HUES6 (cell line): ENCODE results near the gene DYRK1A.
A peak's percentile ranks its signal among the peaks of the same experiment; 100 is the strongest.

Experiments used
- H3K27ac ChIP-seq: 2 replicates; pipeline ENCODE4 v1.7.0; 2013; ENCODE audit warnings: low read depth, mild to moderate bottlenecking, low read length, inconsistent platforms
- H3K27me3 ChIP-seq: 2 replicates; pipeline ENCODE4 v1.6.1; 2013; ENCODE audit warnings: low read length; ENCODE audit not compliant: control insufficient read depth, insufficient read depth
- H3K36me3 ChIP-seq: 2 replicates; pipeline ENCODE4 v1.6.1; 2013; ENCODE audit warnings: low read length; ENCODE audit not compliant: control insufficient read depth, insufficient read depth
- H3K4me1 ChIP-seq: 2 replicates; pipeline ENCODE4 v1.6.1; 2013; ENCODE audit warnings: low read length; ENCODE audit not compliant: control insufficient read depth, insufficient read depth
- H3K4me3 ChIP-seq: 2 replicates; pipeline ENCODE4 v1.5.1; 2013; ENCODE audit warnings: low read depth, low read length
- H3K9ac ChIP-seq: one replicate; pipeline ENCODE4 v1.6.1; 2013; ENCODE audit warnings: mild to moderate bottlenecking, low read length
- H3K9me3 ChIP-seq: 2 replicates; pipeline ENCODE4 v1.6.1; 2013; ENCODE audit warnings: low read depth, low read length; ENCODE audit not compliant: control insufficient read depth, insufficient read depth

DYRK1A gene

DNA sequence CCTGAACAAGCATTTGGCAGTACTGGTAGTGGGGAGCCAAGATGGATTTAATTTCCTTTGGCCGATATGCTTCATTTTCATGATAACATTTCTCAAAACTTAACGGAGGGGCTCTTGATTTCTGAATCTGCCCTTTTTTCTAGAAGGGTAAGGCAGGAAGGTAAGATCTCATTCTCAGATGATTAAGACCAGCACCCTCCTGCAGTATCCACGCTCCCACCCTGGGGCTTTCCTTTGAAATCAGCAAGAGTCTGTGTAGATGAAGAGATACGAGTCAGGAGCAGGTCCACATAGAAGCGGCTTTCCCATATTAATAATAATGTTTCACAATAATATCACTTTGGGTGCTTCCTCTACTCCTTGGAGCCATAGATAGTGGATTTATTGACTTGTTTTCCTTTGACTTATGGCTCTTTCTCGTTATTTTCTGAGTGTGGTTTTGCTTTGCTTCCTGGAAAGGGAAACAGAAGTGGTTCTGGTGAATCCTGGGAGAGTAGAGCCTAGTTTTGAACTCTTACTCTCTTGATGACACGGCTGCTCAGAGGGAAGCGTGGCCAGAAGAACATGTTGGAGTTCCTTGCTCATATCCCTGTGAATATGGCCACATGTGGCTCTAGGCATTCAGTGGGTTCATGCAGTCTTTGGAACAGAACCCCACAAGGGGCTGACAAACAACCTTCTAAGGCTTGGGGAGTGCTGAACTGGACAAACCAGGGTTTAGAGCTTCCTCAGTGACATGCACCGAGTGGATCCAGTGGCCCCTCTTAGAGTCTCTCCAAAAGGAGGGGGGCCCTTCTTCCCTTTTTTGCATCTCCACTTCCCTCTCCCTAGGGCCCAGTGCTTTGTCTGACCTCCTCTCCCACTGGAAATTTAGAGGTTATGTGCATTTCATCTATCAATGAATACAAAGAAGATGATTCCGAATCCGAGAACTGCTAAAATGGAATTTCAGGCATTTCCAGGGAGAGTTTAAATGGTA is 195.7 kb downstream of the DYRK1A start:
- Histone ChIP-seq H3K27ac (no peak overlapping the region), H3K9me3 (no peaks in the 10 kb centered on the region), H3K4me1 (peaks cover 26% of the 10 kb centered on the region), H3K4me3 (no peak overlapping the region), H3K9ac (no peak overlapping the region), H3K36me3 (no peaks in the 10 kb centered on the region), H3K27me3 (peaks cover 7% of the 10 kb centered on the region; the same call in 1 of the 2 replicates)

DNA sequence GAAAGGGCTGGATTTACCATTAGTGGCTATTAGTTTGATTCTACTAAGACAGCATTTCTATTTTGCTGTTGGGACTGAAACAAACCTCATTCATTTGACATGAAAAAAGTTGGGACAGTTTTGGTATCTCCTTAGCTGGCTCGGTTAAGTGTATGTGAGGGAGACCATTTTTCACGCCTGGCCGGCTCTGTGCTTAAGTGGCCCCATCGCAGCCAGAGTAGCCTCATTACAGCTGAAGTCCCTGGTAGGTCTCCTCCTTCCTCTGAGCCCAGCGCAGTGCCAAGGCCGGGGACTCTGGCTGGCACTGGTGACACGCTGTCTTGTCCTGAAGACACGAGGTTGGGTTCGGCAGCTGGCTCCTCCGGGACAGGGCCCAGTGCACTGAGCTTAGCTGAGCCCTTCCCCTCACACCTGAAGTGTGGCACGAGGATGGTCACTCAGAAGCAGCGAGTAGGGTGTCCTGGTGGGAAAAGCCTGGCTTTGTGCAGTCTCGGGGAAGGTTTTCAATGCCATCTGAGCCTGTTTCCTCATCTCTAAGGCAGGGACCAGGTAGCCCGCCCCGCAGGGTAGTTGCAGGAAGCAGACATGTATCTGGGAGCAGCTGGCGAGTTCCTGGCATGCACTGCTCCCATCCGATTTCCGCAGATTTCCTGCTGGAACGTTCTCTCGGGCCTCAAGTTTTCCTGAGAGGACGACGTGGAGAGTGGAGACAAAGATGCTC is 196.5 kb downstream of the DYRK1A start:
- Histone ChIP-seq H3K4me3 (peak overlapping the region; percentile 61), H3K9ac (peak overlapping the region; percentile 82)

DNA sequence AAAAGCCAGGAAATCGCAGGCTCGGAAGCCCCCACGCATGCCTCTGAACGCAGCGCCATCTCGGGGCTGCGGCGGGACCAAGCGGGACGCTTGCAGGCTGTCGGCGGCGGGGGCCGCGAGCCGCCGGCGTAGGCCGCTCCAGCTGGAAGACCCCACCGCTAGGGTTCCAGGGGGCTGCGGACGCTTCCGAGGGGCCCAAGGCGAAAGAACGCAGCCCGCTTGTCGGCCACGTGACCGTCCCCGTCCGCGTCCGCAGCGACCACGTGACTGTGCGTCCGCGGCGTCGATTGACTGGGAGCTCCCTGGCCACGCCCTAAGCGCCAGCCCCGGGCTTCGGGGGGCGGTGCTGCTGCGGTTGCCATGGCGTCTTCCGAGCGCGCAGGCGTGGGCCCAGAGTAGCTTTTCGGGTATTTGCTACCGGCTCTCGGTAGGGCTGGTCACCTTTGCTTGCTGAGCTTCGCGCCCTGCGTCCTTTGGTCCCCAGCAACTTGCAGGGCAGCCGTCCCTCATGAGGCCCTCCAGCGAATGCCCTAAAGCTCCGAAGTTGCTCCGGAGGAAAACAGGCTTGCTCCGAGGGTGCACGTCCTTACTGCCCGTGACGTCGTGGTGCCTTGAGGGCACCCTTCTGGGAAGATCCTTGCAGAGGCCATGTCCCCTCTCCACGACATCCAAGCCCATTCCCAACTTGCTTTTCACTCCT is 197.2 kb downstream of the DYRK1A start:
- peak overlapping the region; percentile 89 for H3K9ac ChIP-seq
- H3K27me3 ChIP-seq, result peaks cover 7% of the 10 kb centered on the region; the same call in 1 of the 2 replicates
- H3K4me1 ChIP-seq, result peaks cover 26% of the 10 kb centered on the region
- no peaks in the 10 kb centered on the region for H3K36me3 ChIP-seq
- H3K9me3 ChIP-seq, result no peaks in the 10 kb centered on the region
- H3K4me3 ChIP-seq, result peak overlapping the region; percentile 61
- H3K27ac ChIP-seq, result peak overlapping the region; percentile 41; the same call in 1 of the 2 replicates

More for the DNA sequence above, 196.5 kb downstream of the DYRK1A start:
- H3K27me3 ChIP-seq, result peaks cover 7% of the 10 kb centered on the region; the same call in 1 of the 2 replicates
- no peaks in the 10 kb centered on the region for H3K9me3 ChIP-seq
- H3K4me1 ChIP-seq, result peaks cover 26% of the 10 kb centered on the region
- H3K27ac ChIP-seq, result peak overlapping the region; percentile 41; the same call in 1 of the 2 replicates
- H3K36me3 ChIP-seq, result no peaks in the 10 kb centered on the region

DNA sequence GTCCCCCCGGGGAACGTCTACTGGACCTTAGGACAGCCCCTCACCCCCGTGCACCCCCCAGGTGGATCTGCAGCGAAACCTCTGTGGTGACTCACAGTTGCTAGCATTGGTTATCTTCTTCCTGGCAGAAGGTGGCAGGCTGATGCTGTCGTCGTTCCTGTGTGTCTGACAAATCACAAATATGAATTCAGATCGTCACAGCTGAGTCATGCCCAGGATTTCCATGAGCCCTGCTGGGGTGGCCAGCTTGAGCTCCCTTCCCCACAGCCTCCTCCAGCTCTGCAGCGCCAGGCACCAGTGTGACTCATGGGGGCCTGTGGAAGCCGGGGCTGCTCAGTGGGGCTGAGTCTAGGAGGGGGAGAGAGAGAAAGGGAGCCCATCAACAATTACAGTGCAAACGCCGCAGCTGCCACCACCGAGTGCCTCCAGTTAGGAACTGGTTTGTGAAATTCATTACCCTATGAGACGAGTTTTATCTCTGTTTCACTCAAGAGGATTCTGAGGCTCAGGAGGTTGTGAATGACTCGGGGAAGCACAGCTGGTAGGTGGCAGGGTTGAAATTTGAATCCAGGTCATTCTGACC is 197.9 kb downstream of the DYRK1A start:
- Histone ChIP-seq H3K4me3 (peak overlapping the region; percentile 61), H3K4me1 (peaks cover 26% of the 10 kb centered on the region), H3K9ac (peak overlapping the region; percentile 89), H3K9me3 (no peaks in the 10 kb centered on the region), H3K27ac (peak overlapping the region; percentile 41; the same call in 1 of the 2 replicates), H3K36me3 (no peaks in the 10 kb centered on the region), H3K27me3 (peaks cover 7% of the 10 kb centered on the region; the same call in 1 of the 2 replicates)

DNA sequence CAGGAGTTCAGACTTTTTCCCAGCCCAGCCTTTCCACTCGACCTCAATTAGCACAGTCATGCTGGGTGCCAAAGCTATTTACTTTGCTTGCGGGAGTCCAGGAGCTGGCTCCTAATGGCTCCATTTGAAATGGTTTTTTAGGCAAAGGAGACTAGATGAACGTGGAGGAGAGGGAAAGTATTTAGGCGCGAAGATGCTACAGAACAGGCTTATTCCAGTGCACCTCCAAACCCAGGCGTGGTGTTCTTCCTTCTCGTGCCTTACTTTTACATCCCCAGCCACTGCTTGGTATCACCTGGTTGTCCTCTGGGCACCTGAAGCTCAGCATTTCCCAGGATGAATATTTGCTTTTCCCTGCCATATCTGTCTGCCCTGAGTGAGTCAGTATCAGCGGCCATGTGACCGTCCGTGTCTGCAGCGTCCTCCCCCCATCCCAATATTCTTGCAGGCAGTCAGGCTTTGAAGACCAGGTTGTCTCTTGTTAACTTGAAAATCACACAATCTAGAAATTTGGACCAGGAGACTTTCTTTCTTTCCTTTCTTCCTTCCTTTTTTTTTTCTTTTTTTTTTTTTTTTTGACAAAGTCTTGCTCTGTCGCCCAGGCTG is 198.5 kb downstream of the DYRK1A start:
- Histone ChIP-seq H3K27me3 (peaks cover 7% of the 10 kb centered on the region; the same call in 1 of the 2 replicates), H3K9me3 (no peaks in the 10 kb centered on the region), H3K27ac (peak overlapping the region; percentile 41; the same call in 1 of the 2 replicates), H3K9ac (peak overlapping the region; percentile 89), H3K4me1 (peaks cover 26% of the 10 kb centered on the region), H3K4me3 (peak overlapping the region; percentile 61), H3K36me3 (no peaks in the 10 kb centered on the region)

DNA sequence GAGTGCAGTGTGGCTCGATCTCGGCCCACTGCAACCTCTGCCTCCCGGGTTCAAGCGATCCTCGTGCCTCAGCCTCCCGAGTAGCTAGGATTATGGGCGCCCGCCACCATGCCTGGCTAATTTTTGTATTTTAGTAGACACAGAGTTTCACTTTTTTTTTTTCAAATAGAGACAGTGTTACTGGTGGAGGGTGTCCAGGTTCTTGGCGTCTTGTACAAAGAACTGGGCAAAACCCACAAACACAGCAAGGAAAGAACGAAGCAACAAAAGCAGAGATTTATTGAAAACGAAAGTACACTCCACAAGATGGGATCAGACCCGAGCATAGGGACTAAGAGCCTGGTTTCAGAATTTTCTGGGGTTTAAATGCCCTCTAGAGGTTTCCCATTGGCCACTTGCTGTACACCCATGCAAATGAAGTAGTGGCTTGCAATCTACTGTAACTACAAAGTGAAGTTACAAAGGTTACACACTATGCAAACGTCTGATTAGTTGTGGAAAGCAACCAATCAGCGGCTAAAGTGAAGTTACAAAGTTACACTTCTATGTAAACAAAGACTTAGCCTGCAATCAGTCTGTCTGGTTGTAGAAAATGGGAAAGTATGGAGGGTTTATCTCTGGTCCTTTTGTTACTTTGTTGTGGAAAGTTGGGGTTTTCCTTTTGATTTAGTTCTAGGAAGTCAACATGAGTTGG is 199.1 kb downstream of the DYRK1A start:
- Histone ChIP-seq H3K4me3 (no peak overlapping the region), H3K4me1 (peaks cover 26% of the 10 kb centered on the region), H3K9ac (no peak overlapping the region), H3K27me3 (peaks cover 7% of the 10 kb centered on the region; the same call in 1 of the 2 replicates), H3K36me3 (no peaks in the 10 kb centered on the region), H3K9me3 (no peaks in the 10 kb centered on the region), H3K27ac (no peak overlapping the region; the same call in 1 of the 2 replicates)

DNA sequence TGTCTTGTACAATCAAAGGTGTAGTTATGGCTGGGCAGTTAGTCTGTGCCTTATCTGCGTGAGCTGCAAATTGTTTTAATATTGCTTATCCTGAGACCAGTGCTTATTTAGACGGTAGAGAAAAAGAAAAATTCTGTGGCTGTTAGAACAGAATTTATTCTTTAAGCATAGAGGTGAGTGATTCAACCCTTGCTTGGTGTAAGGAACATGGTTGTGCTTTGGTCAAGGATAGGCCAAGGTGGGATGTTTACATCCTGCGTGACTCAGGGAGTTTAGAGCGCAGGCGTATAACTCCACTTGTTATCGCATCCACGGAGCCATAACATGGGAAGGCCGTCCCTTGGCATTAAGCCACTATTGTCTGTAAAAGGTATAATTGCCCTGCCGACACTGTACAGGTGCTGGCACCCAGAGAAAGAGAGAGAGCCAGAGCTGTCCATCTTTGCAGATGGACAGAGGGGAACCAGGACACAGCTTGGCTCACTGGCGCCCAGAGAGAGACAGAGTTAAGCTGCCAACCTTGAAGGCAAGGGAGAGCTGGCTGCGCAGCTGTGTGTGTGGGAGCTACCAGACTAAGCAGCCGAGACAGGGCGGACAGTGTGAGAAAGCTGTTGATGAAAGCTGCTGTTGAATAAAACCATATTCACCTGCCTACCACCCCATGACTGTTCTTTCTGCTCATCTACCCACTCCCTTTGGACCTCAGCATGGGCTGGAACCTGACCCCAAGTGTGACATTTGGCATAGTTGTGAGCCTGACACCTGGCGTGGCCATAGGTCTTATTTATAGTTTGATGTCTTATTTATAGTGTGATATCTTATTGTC is 200.4 kb downstream of the DYRK1A start:
- Histone ChIP-seq H3K9me3 (no peaks in the 10 kb centered on the region), H3K4me1 (peaks cover 26% of the 10 kb centered on the region), H3K4me3 (no peak overlapping the region), H3K27me3 (peaks cover 7% of the 10 kb centered on the region; the same call in 1 of the 2 replicates), H3K36me3 (no peaks in the 10 kb centered on the region), H3K27ac (no peak overlapping the region), H3K9ac (no peak overlapping the region)

DNA sequence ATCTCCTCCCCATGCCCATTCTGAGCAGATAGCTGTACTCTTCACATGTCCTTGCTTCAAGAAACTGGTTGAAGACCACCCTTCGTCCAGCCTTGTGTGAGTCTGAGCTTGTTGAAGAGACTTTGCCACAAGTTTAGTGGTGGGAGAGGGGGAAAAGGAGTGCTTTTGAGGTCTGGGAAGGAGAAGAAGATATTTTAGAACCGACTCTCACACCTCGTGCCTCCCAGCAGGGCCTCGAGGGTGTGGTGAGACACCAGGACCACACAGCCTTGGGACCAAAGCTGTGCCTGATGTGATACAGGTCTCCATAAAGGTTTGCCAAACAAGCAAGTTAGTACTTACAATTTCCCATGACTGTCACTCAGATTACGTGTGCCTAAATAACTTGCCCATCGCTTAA is 201.8 kb downstream of the DYRK1A start:
- Histone ChIP-seq H3K4me3 (no peak overlapping the region), H3K9me3 (no peaks in the 10 kb centered on the region), H3K9ac (no peak overlapping the region), H3K4me1 (peaks cover 19% of the 10 kb centered on the region), H3K36me3 (no peaks in the 10 kb centered on the region), H3K27ac (no peak overlapping the region), H3K27me3 (peaks cover under 1% of the 10 kb centered on the region; the same call in 1 of the 2 replicates)

DNA sequence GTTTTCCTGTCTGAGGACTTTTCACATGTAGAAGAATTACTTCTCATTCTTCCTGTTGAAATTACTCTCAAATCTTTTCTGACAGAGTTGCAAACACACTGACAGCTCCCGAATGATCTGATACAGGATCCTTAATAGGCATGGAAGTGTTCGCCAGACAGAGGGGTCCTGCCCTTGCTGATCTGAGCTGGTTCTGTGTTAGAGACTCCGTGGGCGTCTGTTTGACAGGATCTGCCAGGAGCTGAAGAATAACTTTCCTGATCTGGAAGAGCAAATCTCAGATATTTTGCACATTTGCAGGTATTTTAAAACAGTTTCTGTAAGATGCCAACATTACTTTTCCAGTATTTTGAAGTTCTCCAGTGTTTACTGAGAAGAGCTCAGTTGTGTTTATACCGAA is 202.3 kb downstream of the DYRK1A start:
- no peak overlapping the region for H3K27ac ChIP-seq
- H3K36me3 ChIP-seq, result no peaks in the 10 kb centered on the region
- H3K4me3 ChIP-seq, result no peak overlapping the region
- no peaks in the 10 kb centered on the region for H3K9me3 ChIP-seq
- no peak overlapping the region for H3K9ac ChIP-seq
- H3K27me3 ChIP-seq, result no peaks in the 10 kb centered on the region
- peaks cover 19% of the 10 kb centered on the region for H3K4me1 ChIP-seq
